Endothelial cell of umbilical vein (primary cell): ENCODE results near the gene PIGQ. TPM values are rescaled to one million over a fixed set of nuclear protein-coding genes. Genes with fewer than 3 reads are reported as not detected.

Experiments
- BruUV-seq: library from RNA; stranded (reverse); fragments of 400-500 nt; replicated peaks from 2 replicates; lab custom pipeline; 2021; lab: Mats Ljungman, UMichigan
- CTCF ChIA-PET: fragments of 300-600, 350-600 bp; sonication (Branson Sonifier 250); formaldehyde crosslinking; loops from one replicate; lab custom pipeline; 2021; ENCODE audit warnings: antibody characterized with exemption, inconsistent platforms; lab: Charles Lee
- POLR2A ChIA-PET: fragments of 300-600, 350-600 bp; sonication (Branson Sonifier 250); formaldehyde crosslinking; loops from one replicate; lab custom pipeline; 2021; ENCODE audit warnings: antibody characterized with exemption, inconsistent platforms; lab: Charles Lee
- DNase-seq: peaks from one replicate; pipeline ENCODE4 v3.0.0-alpha.2; 2011; ENCODE audit warnings: low read depth, low spot score
- FAIRE-seq: peaks from 2 replicates; lab custom pipeline; 2011; peaks lifted over from hg19 to GRCh38; lab: Jason Lieb, UNC
- H2AFZ ChIP-seq: 2 replicates; pipeline ENCODE4 v1.6.0; 2012; ENCODE audit warnings: low read depth, low read length, control low read depth, inconsistent platforms
- H3K27ac ChIP-seq: 2 replicates; pipeline ENCODE4 v1.5.1; 2011; ENCODE audit warnings: low read depth, mild to moderate bottlenecking, control low read depth, low read length, moderate library complexity; ENCODE audit not compliant: insufficient read depth
- H3K27me3 ChIP-seq, 2 experiments: 2 replicates each; pipeline versions ENCODE4 v1.6.0 to v1.6.1; 2011; ENCODE audit warnings: low read length in 2 of 2, mixed read lengths in 1 of 2; ENCODE audit not compliant: control insufficient read depth in 2 of 2, insufficient read depth in 2 of 2
- H3K36me3 ChIP-seq, 2 experiments: 2 replicates in 1 of 2; 3 replicates in 1 of 2; pipeline ENCODE4 v1.5.1; 2011; ENCODE audit warnings: low read length in 2 of 2, mild to moderate bottlenecking in 1 of 2, moderate library complexity in 1 of 2; ENCODE audit not compliant: control insufficient read depth in 2 of 2, insufficient read depth in 2 of 2; ENCODE audit errors: extremely low read depth in 1 of 2
- H3K4me1 ChIP-seq: 3 replicates; pipeline ENCODE4 v1.5.1; 2011; ENCODE audit warnings: mild to moderate bottlenecking, low read length; ENCODE audit not compliant: control insufficient read depth, insufficient read depth; ENCODE audit errors: extremely low read depth
- H3K4me2 ChIP-seq: 2 replicates; pipeline ENCODE4 v1.6.1; 2011; ENCODE audit warnings: low read length, control low read depth, mixed read lengths; ENCODE audit not compliant: insufficient read depth
- H3K4me3 ChIP-seq, 3 experiments: fragments of 200-600 bp in 1 of 3; sonication (generic), shearing (Covaris generic) in 1 of 3; replicated peaks in 1 of 3; 2 replicates each; pipeline ENCODE4 v1.5.1; 2011 to 2016; ENCODE audit warnings: control low read depth in 3 of 3, low read length in 3 of 3, mild to moderate bottlenecking in 2 of 3, inconsistent platforms in 1 of 3, low read depth in 1 of 3, moderate library complexity in 1 of 3; ENCODE audit not compliant: insufficient read depth in 1 of 3
- H3K79me2 ChIP-seq: 2 replicates; pipeline ENCODE4 v1.6.0; 2012; ENCODE audit warnings: low read length, inconsistent platforms; ENCODE audit not compliant: control insufficient read depth, insufficient read depth
- H3K9ac ChIP-seq: replicated peaks from 2 replicates; pipeline ENCODE3; 2011; ENCODE audit warnings: low read length, control low read depth; ENCODE audit not compliant: insufficient read depth; ENCODE audit errors: extremely low read depth
- H3K9me1 ChIP-seq: replicated peaks from 3 replicates; pipeline ENCODE4 v1.6.0; 2011; ENCODE audit warnings: mild to moderate bottlenecking, low read length; ENCODE audit not compliant: control insufficient read depth, insufficient read depth; ENCODE audit errors: extremely low read depth
- H3K9me3 ChIP-seq: replicated peaks from 2 replicates; pipeline ENCODE4 v1.5.1; 2012; ENCODE audit warnings: low read length, inconsistent platforms; ENCODE audit not compliant: control insufficient read depth, insufficient read depth
- H4K20me1 ChIP-seq: replicated peaks from 2 replicates; pipeline ENCODE3; 2011; ENCODE audit warnings: mild to moderate bottlenecking, low read length; ENCODE audit not compliant: control insufficient read depth, insufficient read depth; ENCODE audit errors: extremely low read depth
- CTCF ChIP-seq, 2 donors: IDR thresholded peaks; 1 replicate in 1 of 2; 2 replicates in 1 of 2; pipeline ENCODE4 v1.5.1; 2011; ENCODE audit warnings: low read length in 2 of 2, mild to moderate bottlenecking in 2 of 2, moderate library complexity in 2 of 2, control low read depth in 1 of 2, inconsistent platforms in 1 of 2, low read depth in 1 of 2; ENCODE audit not compliant: insufficient read depth in 1 of 2; ENCODE audit errors: extremely low read depth in 1 of 2
- FOS ChIP-seq: IDR thresholded peaks from 2 replicates; pipeline ENCODE4 v1.6.1; 2011; ENCODE audit warnings: mild to moderate bottlenecking, low read length, moderate library complexity, borderline replicate concordance; ENCODE audit not compliant: insufficient read depth
- MAX ChIP-seq: IDR thresholded peaks from 2 replicates; pipeline ENCODE4 v1.6.1; 2011; ENCODE audit not compliant: insufficient read depth, insufficient read length
- MYC ChIP-seq: IDR thresholded peaks from one replicate; pipeline ENCODE4 v1.6.1; 2011; ENCODE audit warnings: mild to moderate bottlenecking, low read depth, low read length
- POLR2A ChIP-seq: IDR thresholded peaks from 2 replicates; pipeline ENCODE4 v1.6.1; 2012; ENCODE audit warnings: low read depth, mild to moderate bottlenecking, control low read depth, low read length
- POLR2AphosphoS5 ChIP-seq: IDR thresholded peaks from 2 replicates; pipeline ENCODE4 v1.6.1; 2012; ENCODE audit warnings: low read depth, mild to moderate bottlenecking, control low read depth, low read length, moderate library complexity; ENCODE audit not compliant: insufficient read depth
- dilution Hi-C: fragments of 300-500 bp; cut with MboI; formaldehyde crosslinking; loops from one replicate; pipeline ENCODE4 v1.15.0; 2019; ENCODE audit warnings: low sequenced_read_pairs; ENCODE audit not compliant: extremely low pct_ligation_motif_present
- intact Hi-C: fragments of 100-400 bp; cut with micrococcal nuclease; formaldehyde crosslinking; loops from one replicate; pipeline ENCODE4 v1.10.0; 2022
- polyA plus RNA-seq, 4 experiments: library from polyadenylated mRNA; depleted of rRNA in 3 of 4; stranded (reverse) in 3 of 4; unstranded in 1 of 4; fragments of >200 nt; gene quantifications; 2 replicates each; pipeline versions ENCODE4 v1.2.1 to v1.2.3, GENCODE V29; 2011 to 2012; ENCODE audit warnings: missing spikeins in 1 of 4
- total RNA-seq: library from RNA; stranded (reverse); gene quantifications from 2 replicates; pipeline ENCODE4 v1.2.3, GENCODE V29; 2021

PIGQ gene
- total and polyA plus RNA-seq, 2 donors (not counting 3 experiments of a cell fraction or from before 2014, with no cell fraction given): 66.9 to 67.7 TPM

- Histone ChIP-seq H2AFZ (no peak overlapping the region), H3K36me3 (peaks cover 0 to 16% of the 10 kb centered on the region in 2 experiments), H4K20me1 (no peaks in the 10 kb centered on the region), H3K9me1 (no peaks in the 10 kb centered on the region), H3K4me1 (peaks cover 2% of the 10 kb centered on the region), H3K27me3 (no peaks in the 10 kb centered on the region), H3K79me2 (no peaks in the 10 kb centered on the region), H3K9me3 (no peaks in the 10 kb centered on the region), H3K4me3 (no peak overlapping the region), H3K4me2 (no peak overlapping the region), H3K9ac (no peak overlapping the region), H3K27ac (no peak overlapping the region)
- no peak for FAIRE-seq
- intact Hi-C loops (no loop called here), dilution Hi-C loops (no loop called here)
- POLR2A ChIA-PET: interaction anchor here (0.5 to 0.7 kb wide), 2 partner anchors 21 to 88 kb away, joined by 4 to 8 read pairs; no protein-coding TSS in a partner anchor
- TF ChIP-seq POLR2AphosphoS5 (no peak), FOS (no peak), MYC (no peak), MAX (no peak), POLR2A (no peak), CTCF (IDR thresholded peaks at IDR 0.05; ENCODE audit: extremely low read depth in 1 of 2, insufficient read depth in 1 of 2, low read depth in 1 of 2, low read length in 2 of 2) (peak in 1 of 2 donors; percentile 20)
- CTCF ChIA-PET: interaction anchor here (0.6 to 1.2 kb wide), 8 partner anchors 10 to 151 kb away, joined by 3 to 4 read pairs (median 3); partner anchors contain the start of genes METTL26, NHLRC4 and RAB11FIP3
- BruUV-seq: no TSS peak
- DNase-seq: no peak
These were observed 7.0 kb downstream of the PIGQ start for GRCh38 chr16:576823-577201.
